Urothelium cell line (cell line): ENCODE measurements around the gene HEPH.
"Not testable (repeated sequence)": the region's sequence is repeated elsewhere in the genome, so short reads cannot be mapped to it uniquely, and the experiment has no call there.

ENCODE experiments used
- DNase-seq: peaks from one replicate; pipeline ENCODE4 v3.0.0; 2011; ENCODE audit warnings: low spot score, mixed read lengths
- FAIRE-seq: peaks from 2 replicates; lab custom pipeline; 2011; peaks lifted over from hg19 to GRCh38; lab: Jason Lieb, UNC

The HEPH gene

DNA sequence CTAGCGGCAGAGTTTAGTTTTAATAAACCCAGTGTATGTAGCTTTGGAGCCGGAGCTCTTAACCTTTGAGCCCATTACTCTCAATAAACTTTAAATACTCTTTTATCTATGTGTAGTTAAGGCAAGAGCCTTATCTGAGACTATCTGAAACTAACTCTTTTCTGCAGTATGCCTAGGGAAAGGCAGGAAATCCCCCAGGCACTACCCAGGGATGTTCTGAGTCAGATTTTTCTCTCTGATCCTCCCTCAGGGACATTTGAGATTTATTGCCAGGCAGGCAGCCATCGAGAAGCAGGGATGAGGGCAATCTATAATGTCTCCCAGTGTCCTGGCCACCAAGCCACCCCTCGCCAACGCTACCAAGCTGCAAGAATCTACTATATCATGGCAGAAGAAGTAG, 39.1 kb downstream of the HEPH start:
- DNase-seq (no peak), FAIRE-seq (no peak)

GRCh38 chrX:66221856-66222255, 57.8 kb downstream of the HEPH start:
- no peak for DNase-seq
- FAIRE-seq: no peak

GRCh38 chrX:66232296-66232695, 68.2 kb downstream of the HEPH start:
- no peak for DNase-seq
- FAIRE-seq: no peak

GRCh38 chrX:66233209-66233608, 69.2 kb downstream of the HEPH start:
- DNase-seq (no peak), FAIRE-seq (no peak)

DNA sequence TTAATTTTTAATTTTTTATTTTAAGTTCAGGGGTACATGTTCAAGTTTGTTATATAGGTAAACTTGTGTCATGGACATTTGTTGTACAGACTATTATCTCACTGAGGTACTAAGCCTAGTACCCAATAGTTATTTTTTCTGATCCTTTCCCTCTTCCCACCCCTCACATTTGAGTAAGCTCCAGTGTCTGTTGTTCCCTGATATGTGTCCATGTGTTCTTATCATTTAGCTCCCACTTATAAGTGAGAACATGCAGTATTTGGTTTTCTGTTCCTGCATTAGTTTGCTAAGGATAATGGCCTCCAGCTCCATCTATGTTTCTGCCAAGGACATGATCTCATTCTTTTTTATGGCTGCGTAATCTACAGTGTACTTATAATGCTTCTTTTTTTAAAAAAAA, 69.9 kb downstream of the HEPH start:
- FAIRE-seq, DNase-seq: not testable (repeated sequence)

- FAIRE-seq (no peak), DNase-seq (no peak)
These were observed 91.4 kb downstream of the HEPH start for GRCh38 chrX:66255359-66255967.

DNA sequence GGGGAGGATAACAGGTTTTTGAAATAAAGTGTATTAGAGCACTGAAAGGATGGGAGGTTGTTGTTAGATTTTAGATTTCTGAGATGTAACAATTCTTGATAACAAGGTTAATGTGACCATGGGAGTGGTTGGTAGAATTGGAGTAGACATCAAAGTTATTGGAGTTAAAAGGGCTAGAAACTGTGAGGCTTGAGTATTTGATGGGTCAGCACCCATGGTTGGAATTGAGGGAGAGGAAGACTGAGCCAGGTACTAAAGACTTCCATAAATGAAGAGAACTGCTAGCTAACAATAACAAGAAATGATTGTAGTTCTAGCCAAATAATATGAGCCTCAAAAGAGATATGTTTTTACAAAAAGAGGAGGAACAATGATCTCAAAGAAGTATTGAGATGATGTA, 98.8 kb downstream of the HEPH start:
- FAIRE-seq (no peak), DNase-seq (no peak)
